ENCODE data around the gene LENEP. TPM values are rescaled to one million over a fixed set of nuclear protein-coding genes. Genes with fewer than 3 reads are reported as not detected.

Gene LENEP
- polyA plus RNA-seq, 2 of the 4 experiments (the other 2 are of a cell fraction): not detected

GRCh38 chr1:154956544-154956941 is 36.8 kb upstream of the LENEP start:
- ATAC-seq (no peak), DNase-seq (ENCODE audit: low read depth in 1 of 2, low spot score in 1 of 2) (no peak), FAIRE-seq (no peak)
- CTCF ChIA-PET: interaction anchor here (1.6 kb wide), 1 partner anchor 128 kb away, joined by 6 read pairs; no protein-coding TSS in a partner anchor
- Histone ChIP-seq H3K27ac (peak overlapping the region; percentile 49 to 82), H3K4me3 (peak overlapping the region; percentile 49), H3K9me3 (no peaks in the 10 kb centered on the region), H3K4me2 (peak overlapping the region; percentile 93), H3K4me1 (peaks cover 27% of the 10 kb centered on the region)
- 33% methylated on average over 6 of the region's 6 CpGs for WGBS (ENCODE audit: missing lambda C conversion rate)
- TF ChIP-seq POLR2A (IDR thresholded peaks at IDR 0.05; ENCODE audit: low read length): no peak
- TF ChIP-seq HES2 (IDR thresholded peaks at IDR 0.05): no peak
- TF ChIP-seq HOXB5 (CRISPR knock-in tag; IDR thresholded peaks at IDR 0.05): no peak
- TF ChIP-seq EHF (CRISPR knock-in tag; IDR thresholded peaks at IDR 0.05): no peak
- TF ChIP-seq TP53 (CRISPR knock-in tag; IDR thresholded peaks at IDR 0.05): no peak
- TF ChIP-seq MYC (IDR thresholded peaks at IDR 0.05; ENCODE audit: borderline replicate concordance, low read length): no peak
- TF ChIP-seq SMC3 (IDR thresholded peaks at IDR 0.05): no peak
- TF ChIP-seq MAFK (IDR thresholded peaks at IDR 0.05; ENCODE audit: partially characterized antibody): no peak
- TF ChIP-seq CHD2 (IDR thresholded peaks at IDR 0.05; ENCODE audit: low read length, partially characterized antibody): no peak
- no peak for TF ChIP-seq HOXA7 (CRISPR knock-in tag; IDR thresholded peaks at IDR 0.05)
- no peak for TF ChIP-seq HMGXB4 (CRISPR knock-in tag; IDR thresholded peaks at IDR 0.05; ENCODE audit: borderline replicate concordance)
- TF ChIP-seq PHF8 (IDR thresholded peaks at IDR 0.05; ENCODE audit: borderline replicate concordance, low read depth): no peak
- POLR2A ChIA-PET: interaction anchor here (1.1 to 2.4 kb wide), 4 partner anchors 9 to 38 kb away, joined by 4 to 26 read pairs (median 7); partner anchors contain the start of genes CKS1B, LENEP and SHC1

GRCh38 chr1:154957091-154957657 is 36.2 kb upstream of the LENEP start:
- ATAC-seq (no peak), DNase-seq (ENCODE audit: low read depth in 1 of 2, low spot score in 1 of 2) (no peak), FAIRE-seq (no peak)
- POLR2A ChIA-PET: interaction anchor here (2.3 to 2.4 kb wide), 2 partner anchors 14 to 17 kb away, joined by 10 to 26 read pairs; partner anchors contain the start of genes CKS1B and SHC1
- 65% methylated on average over 9 of the region's 9 CpGs for WGBS (ENCODE audit: missing lambda C conversion rate)
- TF ChIP-seq KDM1A (IDR thresholded peaks at IDR 0.05; ENCODE audit: low read depth) (no peak), HOXB5 (CRISPR knock-in tag; IDR thresholded peaks at IDR 0.05) (no peak), JUNB (IDR thresholded peaks at IDR 0.05) (no peak), CBX2 (IDR thresholded peaks at IDR 0.05; ENCODE audit: borderline replicate concordance, low read depth) (no peak)
- Histone ChIP-seq H3K9me3 (no peaks in the 10 kb centered on the region), H3K4me2 (peak overlapping the region; percentile 93), H3K4me3 (no peak overlapping the region), H3K4me1 (peaks cover 27% of the 10 kb centered on the region), H3K27ac (0 out of 6 replicates have a peak overlapping the region, but pooled peaks of 1 of the 2 experiments have one; percentile 11)
- CTCF ChIA-PET: interaction anchor here (1.6 kb wide), 1 partner anchor 128 kb away, joined by 6 read pairs; no protein-coding TSS in a partner anchor

- ChIA-PET CTCF (interaction anchor here (1.2 to 1.5 kb wide), 2 partner anchors 127 to 134 kb away, joined by 3 read pairs; no protein-coding TSS in a partner anchor), POLR2A (no interaction called here)
- H3K4me2 ChIP-seq: no peak overlapping the region
- WGBS (ENCODE audit: missing lambda C conversion rate): 88% methylated on average over 2 of the region's 2 CpGs
- H3K9me3 ChIP-seq: no peaks in the 10 kb centered on the region
- ATAC-seq (no peak), FAIRE-seq (no peak), DNase-seq (ENCODE audit: low read depth in 1 of 2, low spot score in 1 of 2) (no peak)
- H3K27ac ChIP-seq: no peak overlapping the region
- H3K4me1 ChIP-seq: peaks cover 34% of the 10 kb centered on the region
- no peak overlapping the region for H3K4me3 ChIP-seq
- TF ChIP-seq HEYL (CRISPR knock-in tag; IDR thresholded peaks at IDR 0.05) (no peak), BHLHE40 (IDR thresholded peaks at IDR 0.05; ENCODE audit: low read depth, low read length) (no peak), JUN (IDR thresholded peaks at IDR 0.05) (no peak), HDAC2 (IDR thresholded peaks at IDR 0.05) (no peak), TFCP2L1 (CRISPR knock-in tag; IDR thresholded peaks at IDR 0.05) (no peak), SREBF2 (IDR thresholded peaks at IDR 0.05) (no peak), CEBPB (IDR thresholded peaks at IDR 0.05) (no peak), HOXB5 (CRISPR knock-in tag; IDR thresholded peaks at IDR 0.05) (no peak), MAZ (IDR thresholded peaks at IDR 0.05; ENCODE audit: borderline replicate concordance, low read depth, low read length) (no peak), HOXA7 (CRISPR knock-in tag; IDR thresholded peaks at IDR 0.05) (no peak), ELK1 (IDR thresholded peaks at IDR 0.05; ENCODE audit: low read depth, low read length) (no peak), RCOR1 (IDR thresholded peaks at IDR 0.05; ENCODE audit: low read depth, low read length) (no peak), FOXS1 (CRISPR knock-in tag; IDR thresholded peaks at IDR 0.05) (no peak), REST (IDR thresholded peaks at IDR 0.05) (no peak)
These were observed 35.4 kb upstream of the LENEP start for GRCh38 chr1:154958036-154958435.

All from A549 (cell line).